HL-60 (cell line): ENCODE results near the gene PCCA.

ENCODE experiments used
- DNase-seq, 2 experiments: peaks; one replicate each; pipeline ENCODE4 v3.0.0-alpha.2; 2010 to 2020; ENCODE audit warnings: low read depth in 1 of 2, low spot score in 1 of 2
- H3K27ac ChIP-seq: fragments of 250-450 bp; sonication (Bioruptor Pico); replicated peaks from 2 replicates; pipeline ENCODE4 v1.5.1; 2020; ENCODE audit warnings: mild to moderate bottlenecking, moderate library complexity
- H3K27me3 ChIP-seq: fragments of 250-450 bp; sonication (Bioruptor Pico); 2 replicates; pipeline ENCODE4 v1.5.1; 2021; ENCODE audit warnings: mild to moderate bottlenecking, moderate library complexity; ENCODE audit not compliant: insufficient read depth, poor library complexity, severe bottlenecking
- H3K4me3 ChIP-seq: replicated peaks from 2 replicates; pipeline ENCODE4 v1.5.1; 2011; ENCODE audit warnings: mild to moderate bottlenecking, control low read depth, low read length; ENCODE audit not compliant: insufficient read depth
- GABPA ChIP-seq: IDR thresholded peaks from 2 replicates; pipeline ENCODE4 v1.6.1; 2012; ENCODE audit warnings: low read depth
- POLR2AphosphoS5 ChIP-seq: IDR thresholded peaks from 2 replicates; pipeline ENCODE4 v1.6.1; 2012; ENCODE audit warnings: low read depth
- SPI1 ChIP-seq: IDR thresholded peaks from 2 replicates; pipeline ENCODE4 v1.6.1; 2012; ENCODE audit warnings: low read depth, mild to moderate bottlenecking, borderline replicate concordance
- TF ChIP-seq, protein P1 (sequence below): IDR thresholded peaks from 2 replicates; pipeline ENCODE4 v1.6.1; 2012; ENCODE audit warnings: low read depth; ENCODE audit not compliant: insufficient replicate concordance
- TF ChIP-seq, protein P2 (sequence below): IDR thresholded peaks from one replicate; pipeline ENCODE4 v1.5.1; 2011; ENCODE audit warnings: low read length, control low read depth, inconsistent platforms; ENCODE audit not compliant: insufficient read depth

Gene PCCA

DNA sequence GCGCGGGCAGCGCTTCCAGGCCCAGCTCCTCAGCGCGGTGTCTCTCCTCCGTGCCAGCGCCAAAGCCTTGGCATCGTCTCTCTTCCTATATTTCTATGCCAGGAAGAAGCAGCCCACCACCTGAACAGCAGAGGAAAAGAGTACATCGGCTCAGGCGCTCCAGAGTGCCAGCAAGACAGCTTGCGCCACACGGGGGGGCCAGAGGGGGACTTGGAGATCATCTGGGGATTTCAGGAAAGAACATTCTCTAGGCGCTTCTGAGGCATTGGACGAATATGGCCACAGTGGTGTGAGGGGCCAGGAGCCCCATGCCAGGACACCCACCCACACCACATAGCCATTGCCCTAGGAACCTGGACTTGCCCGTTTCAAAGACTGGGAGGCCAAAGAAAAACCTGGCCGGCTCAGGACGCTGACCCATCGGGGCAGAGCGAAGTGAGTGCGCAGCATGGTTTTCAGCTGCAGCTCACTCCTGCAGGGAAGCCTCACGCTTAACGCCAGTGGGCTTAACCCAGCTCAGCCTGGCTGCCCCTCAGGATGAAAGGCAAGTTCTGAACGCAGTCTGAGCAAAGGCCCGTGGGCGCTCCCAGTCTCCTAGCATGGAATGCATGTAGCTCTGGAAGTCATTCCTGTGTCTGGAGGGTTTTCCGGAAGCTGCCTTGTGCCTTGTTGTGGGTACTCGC, 437.6 kb downstream of the PCCA start:
- no peak for DNase-seq
- peaks cover 3% of the 10 kb centered on the region for H3K27me3 ChIP-seq
- TF ChIP-seq, protein P1, sequence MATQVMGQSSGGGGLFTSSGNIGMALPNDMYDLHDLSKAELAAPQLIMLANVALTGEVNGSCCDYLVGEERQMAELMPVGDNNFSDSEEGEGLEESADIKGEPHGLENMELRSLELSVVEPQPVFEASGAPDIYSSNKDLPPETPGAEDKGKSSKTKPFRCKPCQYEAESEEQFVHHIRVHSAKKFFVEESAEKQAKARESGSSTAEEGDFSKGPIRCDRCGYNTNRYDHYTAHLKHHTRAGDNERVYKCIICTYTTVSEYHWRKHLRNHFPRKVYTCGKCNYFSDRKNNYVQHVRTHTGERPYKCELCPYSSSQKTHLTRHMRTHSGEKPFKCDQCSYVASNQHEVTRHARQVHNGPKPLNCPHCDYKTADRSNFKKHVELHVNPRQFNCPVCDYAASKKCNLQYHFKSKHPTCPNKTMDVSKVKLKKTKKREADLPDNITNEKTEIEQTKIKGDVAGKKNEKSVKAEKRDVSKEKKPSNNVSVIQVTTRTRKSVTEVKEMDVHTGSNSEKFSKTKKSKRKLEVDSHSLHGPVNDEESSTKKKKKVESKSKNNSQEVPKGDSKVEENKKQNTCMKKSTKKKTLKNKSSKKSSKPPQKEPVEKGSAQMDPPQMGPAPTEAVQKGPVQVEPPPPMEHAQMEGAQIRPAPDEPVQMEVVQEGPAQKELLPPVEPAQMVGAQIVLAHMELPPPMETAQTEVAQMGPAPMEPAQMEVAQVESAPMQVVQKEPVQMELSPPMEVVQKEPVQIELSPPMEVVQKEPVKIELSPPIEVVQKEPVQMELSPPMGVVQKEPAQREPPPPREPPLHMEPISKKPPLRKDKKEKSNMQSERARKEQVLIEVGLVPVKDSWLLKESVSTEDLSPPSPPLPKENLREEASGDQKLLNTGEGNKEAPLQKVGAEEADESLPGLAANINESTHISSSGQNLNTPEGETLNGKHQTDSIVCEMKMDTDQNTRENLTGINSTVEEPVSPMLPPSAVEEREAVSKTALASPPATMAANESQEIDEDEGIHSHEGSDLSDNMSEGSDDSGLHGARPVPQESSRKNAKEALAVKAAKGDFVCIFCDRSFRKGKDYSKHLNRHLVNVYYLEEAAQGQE: no peak
- TF ChIP-seq GABPA (no peak), POLR2AphosphoS5 (no peak), SPI1 (no peak)
- TF ChIP-seq, protein P2, sequence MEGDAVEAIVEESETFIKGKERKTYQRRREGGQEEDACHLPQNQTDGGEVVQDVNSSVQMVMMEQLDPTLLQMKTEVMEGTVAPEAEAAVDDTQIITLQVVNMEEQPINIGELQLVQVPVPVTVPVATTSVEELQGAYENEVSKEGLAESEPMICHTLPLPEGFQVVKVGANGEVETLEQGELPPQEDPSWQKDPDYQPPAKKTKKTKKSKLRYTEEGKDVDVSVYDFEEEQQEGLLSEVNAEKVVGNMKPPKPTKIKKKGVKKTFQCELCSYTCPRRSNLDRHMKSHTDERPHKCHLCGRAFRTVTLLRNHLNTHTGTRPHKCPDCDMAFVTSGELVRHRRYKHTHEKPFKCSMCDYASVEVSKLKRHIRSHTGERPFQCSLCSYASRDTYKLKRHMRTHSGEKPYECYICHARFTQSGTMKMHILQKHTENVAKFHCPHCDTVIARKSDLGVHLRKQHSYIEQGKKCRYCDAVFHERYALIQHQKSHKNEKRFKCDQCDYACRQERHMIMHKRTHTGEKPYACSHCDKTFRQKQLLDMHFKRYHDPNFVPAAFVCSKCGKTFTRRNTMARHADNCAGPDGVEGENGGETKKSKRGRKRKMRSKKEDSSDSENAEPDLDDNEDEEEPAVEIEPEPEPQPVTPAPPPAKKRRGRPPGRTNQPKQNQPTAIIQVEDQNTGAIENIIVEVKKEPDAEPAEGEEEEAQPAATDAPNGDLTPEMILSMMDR: no peak

DNA sequence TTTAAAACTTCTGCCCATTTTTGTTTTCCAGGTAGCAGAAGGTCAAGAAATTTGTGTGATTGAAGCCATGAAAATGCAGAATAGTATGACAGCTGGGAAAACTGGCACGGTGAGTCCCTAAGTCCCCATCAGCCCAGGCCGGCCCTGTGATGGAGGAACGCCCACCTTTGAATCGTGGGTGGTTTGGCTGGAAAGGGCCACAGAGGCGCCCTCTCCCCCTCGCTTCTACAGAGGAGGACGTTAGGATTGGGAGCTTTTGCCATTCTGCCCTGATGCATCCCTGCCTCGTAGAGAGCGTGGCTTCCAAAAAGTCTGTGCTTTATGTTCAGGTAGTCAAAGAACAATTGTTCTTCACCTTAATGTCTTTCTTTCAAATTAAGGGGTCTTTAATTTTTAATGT, 438.8 kb downstream of the PCCA start:
- no peak overlapping the region for H3K27ac ChIP-seq
- no peak overlapping the region for H3K4me3 ChIP-seq
- no peak for DNase-seq
- H3K27me3 ChIP-seq: no peaks in the 10 kb centered on the region
- TF ChIP-seq GABPA (no peak), POLR2AphosphoS5 (no peak), SPI1 (no peak)
- TF ChIP-seq, protein P2: no peak
- TF ChIP-seq, protein P1: no peak

More for the DNA sequence above, 437.6 kb downstream of the PCCA start:
- Histone ChIP-seq H3K4me3 (no peak overlapping the region), H3K27ac (no peak overlapping the region)

DNA sequence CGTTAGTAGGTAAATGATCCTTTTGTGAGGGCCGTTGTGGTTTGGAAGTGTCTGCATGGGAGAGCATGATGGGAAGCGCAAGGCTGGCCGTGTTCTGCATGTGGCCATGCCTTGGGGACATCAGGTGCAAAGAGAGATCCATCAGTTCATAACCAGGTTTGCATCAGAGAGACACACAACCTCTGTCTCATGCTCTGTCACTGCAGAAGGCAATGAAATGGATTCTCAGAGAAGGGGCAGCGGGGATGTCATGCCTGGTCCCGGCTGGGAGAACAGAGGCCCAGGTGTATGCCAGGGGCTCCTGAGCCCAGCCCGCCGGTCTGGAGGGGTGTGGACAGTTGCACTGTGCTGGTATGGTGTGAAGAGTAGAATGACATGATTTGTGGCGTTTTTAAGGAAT, 439.5 kb downstream of the PCCA start:
- Histone ChIP-seq H3K4me3 (no peak overlapping the region), H3K27me3 (no peaks in the 10 kb centered on the region), H3K27ac (no peak overlapping the region)
- TF ChIP-seq GABPA: no peak
- TF ChIP-seq POLR2AphosphoS5: no peak
- no peak for TF ChIP-seq SPI1
- TF ChIP-seq, protein P2: no peak
- TF ChIP-seq, protein P1: no peak
- no peak for DNase-seq
